Panc1 (cell line): ENCODE results near the gene CTAGE8. TPM values are rescaled to one million over a fixed set of nuclear protein-coding genes. Genes with fewer than 3 reads are reported as not detected.
"Not testable (repeated sequence)": the region's sequence is repeated elsewhere in the genome, so short reads cannot be mapped to it uniquely, and the experiment has no call there.

Experiments used
- ATAC-seq: fragments of 200-7000 bp; cut with Tn5 transposase; 2 replicates; pipeline ENCODE4 v1.9.1; 2020; ENCODE audit warnings: mild to moderate bottlenecking, moderate library complexity
- Bru-seq: library from RNA; stranded (reverse); fragments of 400-500 nt; gene quantifications from one replicate; lab custom pipeline; 2021; lab: Mats Ljungman, UMichigan
- BruChase-seq, 2 experiments: library from RNA; stranded (reverse); fragments of 400-500 nt; gene quantifications; one replicate each; lab custom pipeline; 2021; lab: Mats Ljungman, UMichigan
- BruUV-seq: library from RNA; stranded (reverse); fragments of 400-500 nt; replicated peaks from 2 replicates; lab custom pipeline; 2021; lab: Mats Ljungman, UMichigan
- CTCF ChIA-PET: fragments of 300-600 bp; sonication (Branson Sonifier 250); formaldehyde crosslinking; loops from one replicate; lab custom pipeline; 2022; ENCODE audit warnings: antibody characterized with exemption; lab: Charles Lee
- POLR2A ChIA-PET: fragments of 300-600 bp; sonication (Branson Sonifier 250); formaldehyde crosslinking; loops from one replicate; lab custom pipeline; 2022; ENCODE audit warnings: antibody characterized with exemption; lab: Charles Lee
- DNase-seq: peaks from one replicate; pipeline ENCODE4 v3.0.0-alpha.2; 2010; ENCODE audit warnings: low read depth, low spot score
- H3K27ac ChIP-seq: 2 replicates; pipeline ENCODE4 v1.5.1; 2011; ENCODE audit warnings: mild to moderate bottlenecking, low read length, inconsistent platforms
- H3K27me3 ChIP-seq: fragments of 200-500 bp; sonication (Bioruptor generic); 2 replicates; pipeline ENCODE4 v1.6.0; 2014; ENCODE audit warnings: low read length, inconsistent platforms; ENCODE audit not compliant: control insufficient read depth, insufficient read depth
- H3K36me3 ChIP-seq: fragments of 200-500 bp; sonication (Bioruptor generic); 2 replicates; pipeline ENCODE4 v1.5.1; 2014; ENCODE audit warnings: inconsistent platforms, mild to moderate bottlenecking, low read length, moderate library complexity; ENCODE audit not compliant: control insufficient read depth, insufficient read depth
- H3K4me1 ChIP-seq: 2 replicates; pipeline ENCODE4 v1.5.1; 2011; ENCODE audit warnings: inconsistent platforms, mild to moderate bottlenecking, low read length, moderate library complexity; ENCODE audit not compliant: control insufficient read depth, insufficient read depth
- H3K4me3 ChIP-seq, 2 experiments: 2 replicates each; pipeline ENCODE4 v1.5.1; 2011 to 2012; ENCODE audit warnings: low read depth in 2 of 2, low read length in 2 of 2, mild to moderate bottlenecking in 2 of 2, inconsistent platforms in 1 of 2, moderate library complexity in 1 of 2
- H3K9me3 ChIP-seq: fragments of 200-500 bp; sonication (Bioruptor generic); 2 replicates; pipeline ENCODE4 v1.5.1; 2014; ENCODE audit warnings: low read depth, mild to moderate bottlenecking, inconsistent platforms, low read length, moderate library complexity; ENCODE audit not compliant: control insufficient read depth, insufficient read depth
- in situ Hi-C: cut with HindIII; loops from 2 replicates; pipeline ENCODE4 v1.10.0; 2016; ENCODE audit warnings: low sequenced_read_pairs, low pct_unique_long_range_greater_than_20kb
- intact Hi-C: fragments of 100-400 bp; cut with micrococcal nuclease; formaldehyde crosslinking; loops from one replicate; pipeline ENCODE4 v1.10.0; 2022; ENCODE audit not compliant: unreplicated experiment
- long read RNA-seq: library from polyadenylated mRNA; unstranded; transcript quantifications from one replicate; pipeline ENCODE4 v2.0.0, GENCODE V29; 2021; ENCODE audit not compliant: unreplicated experiment
- polyA plus RNA-seq: library from polyadenylated mRNA; unstranded; fragments of >200 nt; gene quantifications from one replicate; pipeline ENCODE4 v1.2.1, GENCODE V29; 2012; ENCODE audit warnings: missing spikeins; ENCODE audit not compliant: insufficient read length
- total RNA-seq: library from RNA; stranded (reverse); gene quantifications from one replicate; pipeline ENCODE4 v1.2.1, GENCODE V29; 2021; ENCODE audit not compliant: unreplicated experiment

CTAGE8 gene
- total RNA-seq (5.2 TPM), Bru-seq, nascent RNA (percentile 39 among the genes with signal in this experiment), BruChase-seq, experiment 1, labeled RNA remaining after a 2-hour chase (percentile 60 among the genes with signal in this experiment), BruChase-seq, experiment 2, labeled RNA remaining after a 6-hour chase (percentile 62 among the genes with signal in this experiment)
- not detected for polyA plus RNA-seq
- long read RNA-seq, transcript CTAGE8-201 (1 exons, 2,588 nt), result major isoform, 5 of 5 reads
- long read RNA-seq, partial matches to known transcripts, result 0 of 5 reads
- long read RNA-seq, other reads (novel, unspliced or antisense), result 0 of 5 reads

GRCh38 chr7:144269188-144269587 lies at the start of gene CTAGE8:
CTAGE8 (minus strand) TSS chr7:144269288; CDS start chr7:144269250, 38 bp downstream.
- H3K36me3 ChIP-seq, intact Hi-C loops, H3K9me3 ChIP-seq, CTCF ChIA-PET, ATAC-seq, H3K4me3 ChIP-seq, POLR2A ChIA-PET, BruUV-seq, in situ Hi-C loops, H3K27me3 ChIP-seq, H3K27ac ChIP-seq, H3K4me1 ChIP-seq, DNase-seq: not testable (repeated sequence)

GRCh38 chr7:144317537-144317936 lies 48.4 kb upstream of the CTAGE8 start:
- intact Hi-C loops, H3K4me3 ChIP-seq, ATAC-seq, POLR2A ChIA-PET, DNase-seq, H3K27me3 ChIP-seq, H3K4me1 ChIP-seq, CTCF ChIA-PET, H3K9me3 ChIP-seq, in situ Hi-C loops, H3K27ac ChIP-seq, BruUV-seq, H3K36me3 ChIP-seq: not testable (repeated sequence)

GRCh38 chr7:144311872-144312469 lies 42.9 kb upstream of the CTAGE8 start, which contains the start of gene OR2A1:
OR2A1 (plus strand) TSS chr7:144312419; CDS start chr7:144318125, 5,706 bp downstream.
- intact Hi-C loops, DNase-seq, H3K4me3 ChIP-seq, H3K9me3 ChIP-seq, ATAC-seq, BruUV-seq, in situ Hi-C loops, CTCF ChIA-PET, H3K27ac ChIP-seq, H3K27me3 ChIP-seq, H3K36me3 ChIP-seq, POLR2A ChIA-PET, H3K4me1 ChIP-seq: not testable (repeated sequence)

GRCh38 chr7:144311218-144311617 lies 42.1 kb upstream of the CTAGE8 start:
- H3K4me3 ChIP-seq, ATAC-seq, DNase-seq, H3K27me3 ChIP-seq, H3K9me3 ChIP-seq, H3K36me3 ChIP-seq, H3K27ac ChIP-seq, POLR2A ChIA-PET, intact Hi-C loops, in situ Hi-C loops, BruUV-seq, CTCF ChIA-PET, H3K4me1 ChIP-seq: not testable (repeated sequence)

- ATAC-seq, CTCF ChIA-PET, intact Hi-C loops: not testable (repeated sequence)
Measured at GRCh38 chr7:144309702-144310101, 40.6 kb upstream of the CTAGE8 start.

GRCh38 chr7:144305156-144305555 lies 36.1 kb upstream of the CTAGE8 start:
- CTCF ChIA-PET, BruUV-seq, intact Hi-C loops: not testable (repeated sequence)

More at GRCh38 chr7:144309702-144310101, 40.6 kb upstream of the CTAGE8 start:
- H3K4me3 ChIP-seq, H3K27me3 ChIP-seq, DNase-seq, H3K4me1 ChIP-seq, H3K36me3 ChIP-seq, H3K27ac ChIP-seq, BruUV-seq, POLR2A ChIA-PET, in situ Hi-C loops, H3K9me3 ChIP-seq: not testable (repeated sequence)

GRCh38 chr7:144303607-144304006 lies 34.5 kb upstream of the CTAGE8 start:
- H3K4me1 ChIP-seq, H3K27me3 ChIP-seq, BruUV-seq, DNase-seq, H3K36me3 ChIP-seq, in situ Hi-C loops, intact Hi-C loops, H3K9me3 ChIP-seq, ATAC-seq, CTCF ChIA-PET, H3K27ac ChIP-seq, POLR2A ChIA-PET, H3K4me3 ChIP-seq: not testable (repeated sequence)

More at GRCh38 chr7:144305156-144305555, 36.1 kb upstream of the CTAGE8 start:
- DNase-seq, H3K4me3 ChIP-seq, H3K4me1 ChIP-seq, ATAC-seq, H3K36me3 ChIP-seq, H3K27me3 ChIP-seq, H3K9me3 ChIP-seq, in situ Hi-C loops, H3K27ac ChIP-seq, POLR2A ChIA-PET: not testable (repeated sequence)
